Inferior parietal cortex (tissue), 1 donor: ENCODE data around the gene MAEA.

Source experiments
- DNase-seq: peaks from one replicate; pipeline ENCODE4 v3.0.0-alpha.2; 2016; ENCODE audit errors: extremely low spot score

Gene MAEA

DNA sequence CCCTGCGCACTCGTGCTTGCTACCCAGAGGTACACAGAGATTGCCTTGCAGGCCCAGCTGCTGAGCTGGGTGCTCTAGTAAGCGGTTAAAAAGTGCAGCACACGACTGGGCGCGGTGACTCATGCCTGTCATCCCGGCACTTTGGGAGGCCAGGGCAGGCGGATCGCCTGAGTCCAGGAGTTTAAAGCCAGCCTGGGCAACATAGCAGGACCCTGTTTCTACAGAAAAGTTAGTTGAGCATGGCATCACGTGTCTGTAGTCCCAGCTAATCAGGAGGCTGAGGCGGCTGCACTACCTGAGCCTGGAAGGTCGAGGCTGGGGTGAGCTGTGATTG lies 62.8 kb downstream of the MAEA start:
- no peak for DNase-seq

- no peak for DNase-seq
Observed at GRCh38 chr4:1353186-1354055, 63.7 kb downstream of the MAEA start.

DNA sequence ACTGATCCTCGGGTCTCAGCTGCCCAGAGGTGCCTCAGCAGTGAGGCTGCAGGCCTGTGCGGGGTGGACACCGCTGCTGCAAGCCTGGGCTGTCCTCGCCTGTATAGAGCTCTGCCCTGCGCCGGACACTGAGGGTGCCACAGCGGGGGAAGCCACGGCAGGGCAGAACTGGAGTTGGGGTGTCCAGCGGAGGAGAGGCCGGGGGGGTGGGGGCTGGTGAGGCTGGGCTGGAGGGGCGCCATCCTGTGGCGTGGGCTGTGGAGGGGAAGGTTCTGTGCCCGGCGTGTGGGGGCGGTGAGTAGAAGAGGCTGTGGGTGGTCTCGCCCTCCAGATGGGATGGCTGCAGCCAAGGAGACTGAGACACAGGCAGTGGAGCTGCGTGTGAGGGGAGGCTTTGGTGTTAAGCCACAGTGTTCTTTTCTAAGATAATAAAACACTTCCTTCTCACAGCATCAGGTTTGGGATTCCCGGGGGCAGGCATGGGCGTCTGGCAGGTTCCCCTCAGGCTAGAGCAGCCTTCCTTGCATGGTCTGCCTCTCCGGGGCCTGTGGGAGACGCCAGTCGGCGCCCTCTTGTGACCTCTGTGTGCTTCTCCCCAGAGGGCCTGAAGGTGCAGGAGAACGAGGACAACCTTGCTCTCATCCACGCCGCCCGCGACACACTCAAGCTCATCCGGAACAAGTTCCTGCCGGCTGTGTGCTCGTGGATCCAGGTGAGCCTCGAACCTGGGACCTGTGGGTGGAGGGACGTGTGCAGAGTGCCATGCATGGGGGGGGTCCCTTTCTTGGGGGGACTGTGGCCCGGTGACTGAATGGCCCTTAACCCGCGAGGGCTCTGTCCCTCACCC lies 64.7 kb downstream of the MAEA start:
- no peak for DNase-seq

DNA sequence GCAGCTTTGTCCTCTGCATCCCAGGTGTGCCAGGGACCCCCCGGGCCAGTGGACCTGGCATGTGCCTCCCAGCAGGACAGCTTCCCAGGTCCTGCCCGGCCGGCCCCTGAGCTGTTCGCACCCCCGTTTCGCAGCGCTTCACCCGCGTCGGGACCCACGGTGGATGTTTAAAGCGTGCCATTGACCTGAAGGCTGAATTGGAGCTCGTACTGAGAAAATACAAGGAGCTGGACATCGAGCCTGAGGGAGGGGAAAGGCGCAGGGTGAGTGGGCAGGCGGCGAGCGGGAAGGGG lies 65.2 kb downstream of the MAEA start:
- DNase-seq, result no peak

DNA sequence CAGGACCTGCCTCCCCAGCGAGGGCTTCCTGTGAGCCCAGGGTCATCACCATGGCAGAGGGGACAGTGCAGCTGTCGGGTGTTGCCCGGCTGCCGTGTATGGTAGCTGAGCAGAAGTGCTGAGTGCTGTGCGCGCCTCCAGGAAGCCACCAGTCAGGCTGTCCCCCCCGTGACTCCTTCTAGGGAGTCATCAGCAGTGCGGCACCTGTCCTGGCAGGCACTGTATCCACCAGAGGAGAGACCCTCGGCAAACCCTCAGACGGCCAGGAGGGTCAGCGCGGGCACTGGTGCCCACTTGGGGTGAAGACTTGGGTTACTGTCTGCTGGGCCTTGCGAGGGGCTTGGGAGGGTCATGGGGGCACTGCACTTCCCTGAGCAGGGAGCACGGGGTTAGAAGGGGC lies 65.7 kb downstream of the MAEA start:
- no peak for DNase-seq

- peak; percentile 75 for DNase-seq
Observed at GRCh38 chr4:1356181-1356998, 66.7 kb downstream of the MAEA start.

- peak; percentile 17 for DNase-seq
Observed at GRCh38 chr4:1357356-1358248, 67.9 kb downstream of the MAEA start.

DNA sequence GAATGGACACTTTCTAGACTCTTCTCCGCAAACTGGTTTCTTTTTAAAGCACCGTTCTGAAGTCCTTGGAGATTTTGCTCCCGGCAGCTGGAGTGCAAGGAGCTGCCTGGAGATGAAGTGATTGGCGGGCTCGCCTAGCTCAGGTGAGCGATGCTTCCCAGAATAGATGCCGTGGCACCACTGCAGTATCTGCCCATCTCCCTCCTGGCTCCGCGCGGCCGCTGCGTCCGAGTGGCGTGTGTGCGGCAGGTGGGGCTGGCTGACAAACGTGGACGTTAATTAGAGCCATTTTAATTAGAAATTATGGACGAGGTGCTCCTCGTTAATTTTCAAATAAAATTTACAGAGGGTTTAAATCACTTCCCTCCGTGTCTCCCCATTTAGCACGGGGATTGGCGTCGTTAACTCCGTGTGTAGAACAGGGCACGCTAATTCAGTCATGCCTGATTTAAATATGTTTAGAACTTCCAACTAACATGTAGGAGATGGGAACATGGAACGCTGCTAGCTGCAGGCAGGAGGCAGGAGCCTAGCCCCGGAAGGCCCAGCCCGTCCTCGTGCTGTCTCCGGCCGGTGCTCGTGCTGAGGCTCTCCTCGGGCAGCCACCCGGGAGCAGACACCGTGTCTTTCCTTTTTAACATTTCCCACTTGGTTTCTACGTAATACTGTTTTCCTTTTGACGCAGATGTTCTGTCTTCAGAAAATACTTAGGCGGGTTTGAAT lies 68.9 kb downstream of the MAEA start:
- DNase-seq, result no peak

GRCh38 chr4:1359144-1359501 lies 69.4 kb downstream of the MAEA start:
- DNase-seq, result no peak

DNA sequence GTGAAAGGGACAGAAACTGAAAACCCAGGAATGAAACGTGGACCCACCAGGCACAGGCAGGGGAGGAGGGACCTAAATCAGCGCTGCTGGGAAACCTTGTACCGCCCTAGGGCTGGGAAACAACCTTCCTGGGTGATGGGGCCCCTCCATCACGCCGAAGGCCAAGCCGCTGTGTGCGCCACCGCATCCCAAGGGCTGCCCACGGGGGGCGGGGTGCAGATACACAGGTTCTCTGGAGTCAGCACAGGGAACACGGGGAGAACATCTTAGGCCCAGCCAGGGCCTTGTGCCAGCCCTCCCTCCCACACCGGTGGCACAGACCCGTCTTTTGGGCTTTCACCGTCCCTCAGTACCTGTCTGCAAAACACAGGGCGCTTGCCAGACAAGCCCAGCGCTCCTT lies 70.3 kb downstream of the MAEA start:
- no peak for DNase-seq

GRCh38 chr4:1360423-1361283 lies 71.0 kb downstream of the MAEA start:
- no peak for DNase-seq

DNA sequence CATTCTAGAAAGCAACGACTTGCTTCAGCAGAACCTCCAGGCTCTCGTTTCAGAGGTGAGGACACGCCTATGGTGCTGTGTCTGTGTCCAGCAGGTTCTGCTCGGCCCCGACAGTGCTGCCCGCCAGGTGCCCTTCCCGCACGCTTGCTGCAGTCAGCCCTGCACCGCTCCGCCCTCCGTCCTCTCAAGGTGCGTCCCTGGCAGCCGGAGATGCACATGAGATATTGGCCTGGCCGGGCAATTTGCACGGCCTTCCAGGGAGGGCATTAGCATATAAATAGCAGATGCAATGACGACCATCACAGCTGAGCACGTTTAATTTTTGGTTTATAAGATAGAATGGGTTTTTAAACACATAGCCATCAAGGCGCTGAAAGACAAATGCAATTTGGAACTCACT lies 71.7 kb downstream of the MAEA start:
- DNase-seq, result no peak

GRCh38 chr4:1362046-1362445 lies 72.4 kb downstream of the MAEA start:
- DNase-seq, result no peak

DNA sequence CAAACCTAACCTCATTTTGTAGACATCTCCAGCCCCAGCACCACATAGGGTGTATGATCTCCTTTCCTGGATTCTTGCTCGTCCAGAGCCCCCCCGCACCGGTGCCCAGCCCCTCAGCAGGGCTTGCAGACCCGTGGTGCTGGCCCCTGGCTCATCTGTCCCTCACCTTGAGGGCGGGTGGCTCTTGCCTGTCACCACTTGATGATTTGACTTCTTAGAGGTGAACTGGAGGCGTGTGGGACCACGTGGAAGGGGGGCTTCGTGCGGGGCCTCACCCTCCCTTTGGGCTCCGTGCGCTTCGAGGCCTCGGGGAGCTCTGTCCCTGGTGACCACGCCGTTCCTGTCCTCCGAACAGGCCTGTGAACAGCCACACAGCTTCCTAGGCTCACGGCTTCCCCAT lies 72.8 kb downstream of the MAEA start:
- no peak for DNase-seq

GRCh38 chr4:1363513-1363912 lies 73.8 kb downstream of the MAEA start:
- DNase-seq, result no peak

DNA sequence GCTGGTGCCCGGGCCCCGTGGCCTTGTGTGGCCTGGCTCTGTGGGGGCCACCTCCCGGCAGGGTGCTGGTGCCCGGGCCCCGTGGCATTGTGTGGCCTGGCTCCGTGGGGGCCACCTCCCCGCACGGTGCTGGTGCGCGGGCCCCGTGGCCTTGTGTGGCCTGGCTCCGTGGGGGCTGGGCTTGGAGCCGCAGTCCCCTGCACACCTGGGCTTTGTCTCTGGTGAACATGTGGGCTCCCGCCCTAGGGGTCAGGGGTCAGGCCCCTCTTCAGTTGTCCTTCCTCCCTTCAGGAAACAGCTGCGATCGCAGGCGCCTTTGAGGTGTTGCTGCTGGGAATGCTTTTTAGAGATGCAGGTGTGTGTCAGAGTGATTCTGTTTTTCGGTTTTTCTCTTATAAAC lies 74.5 kb downstream of the MAEA start:
- DNase-seq, result no peak

DNA sequence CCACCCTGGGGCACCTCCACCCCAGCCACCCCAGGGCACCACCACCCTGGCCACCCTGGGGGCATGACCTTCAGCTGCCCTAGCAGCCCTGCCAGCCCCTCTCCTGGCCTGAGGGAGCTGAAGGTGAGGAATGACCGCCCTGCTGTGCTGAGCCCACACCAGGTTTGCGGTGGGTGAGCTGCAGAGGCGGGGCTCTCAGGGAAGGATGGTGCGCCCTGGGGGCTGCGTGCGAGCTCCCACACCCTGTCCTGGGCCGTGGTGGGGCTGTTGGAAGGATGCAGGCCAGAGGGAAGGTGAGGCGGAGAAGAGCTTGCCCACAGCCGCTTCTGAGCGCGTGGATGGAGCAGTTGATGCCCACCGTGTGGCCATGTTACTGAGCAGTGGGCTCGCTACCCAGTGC lies 75.1 kb downstream of the MAEA start:
- DNase-seq, result no peak

- no peak for DNase-seq
Observed at GRCh38 chr4:1365271-1366178, 75.8 kb downstream of the MAEA start.
